ENCODE measurements around the gene FBXW8. TPM values are rescaled to one million over a fixed set of nuclear protein-coding genes. Genes with fewer than 3 reads are reported as not detected.

Gene FBXW8
- total RNA-seq, 2 donors from 2014 or later = 7.9 to 9.0 TPM

GRCh38 chr12:116898669-116899068 is 12.1 kb upstream of the FBXW8 start:
- no peak for TF ChIP-seq CTCF (IDR thresholded peaks at IDR 0.05)
- no peak overlapping the region for H3K4me3 ChIP-seq
- H3K27me3 ChIP-seq = no peaks in the 10 kb centered on the region
- DNase-seq (ENCODE audit: low spot score) = no peak
- no peaks in the 10 kb centered on the region for H3K36me3 ChIP-seq
- H3K9me3 ChIP-seq = no peaks in the 10 kb centered on the region
- H3K4me1 ChIP-seq = no peaks in the 10 kb centered on the region
- H3K27ac ChIP-seq = no peak overlapping the region

GRCh38 chr12:116901612-116902011 is 9.1 kb upstream of the FBXW8 start:
- no peaks in the 10 kb centered on the region for H3K36me3 ChIP-seq
- H3K9me3 ChIP-seq = no peaks in the 10 kb centered on the region
- H3K27ac ChIP-seq = no peak overlapping the region
- H3K27me3 ChIP-seq = no peaks in the 10 kb centered on the region
- no peak overlapping the region for H3K4me3 ChIP-seq
- TF ChIP-seq CTCF (IDR thresholded peaks at IDR 0.05) = no peak
- DNase-seq (ENCODE audit: low spot score) = no peak
- no peaks in the 10 kb centered on the region for H3K4me1 ChIP-seq

GRCh38 chr12:116903818-116904217 is 6.9 kb upstream of the FBXW8 start:
- no peaks in the 10 kb centered on the region for H3K27me3 ChIP-seq
- DNase-seq (ENCODE audit: low spot score) = no peak
- no peaks in the 10 kb centered on the region for H3K36me3 ChIP-seq
- no peak for TF ChIP-seq CTCF (IDR thresholded peaks at IDR 0.05)
- no peak overlapping the region for H3K27ac ChIP-seq
- no peaks in the 10 kb centered on the region for H3K4me1 ChIP-seq
- no peak overlapping the region for H3K4me3 ChIP-seq
- H3K9me3 ChIP-seq = no peaks in the 10 kb centered on the region

GRCh38 chr12:116906285-116906684 is 4.5 kb upstream of the FBXW8 start:
- H3K27me3 ChIP-seq = no peaks in the 10 kb centered on the region
- no peak overlapping the region for H3K27ac ChIP-seq
- DNase-seq (ENCODE audit: low spot score) = no peak
- H3K9me3 ChIP-seq = no peaks in the 10 kb centered on the region
- H3K4me3 ChIP-seq = no peak overlapping the region
- no peak for TF ChIP-seq CTCF (IDR thresholded peaks at IDR 0.05)
- H3K4me1 ChIP-seq = peaks cover 0 to under 1% of the 10 kb centered on the region in 2 donors
- H3K36me3 ChIP-seq = no peaks in the 10 kb centered on the region

- H3K36me3 ChIP-seq = no peaks in the 10 kb centered on the region
- no peaks in the 10 kb centered on the region for H3K27me3 ChIP-seq
- peak overlapping the region; percentile 84 to 96 for H3K4me3 ChIP-seq
- peaks cover 0 to 15% of the 10 kb centered on the region in 2 donors for H3K4me1 ChIP-seq
- no peaks in the 10 kb centered on the region for H3K9me3 ChIP-seq
- TF ChIP-seq CTCF (IDR thresholded peaks at IDR 0.05) = no peak
- DNase-seq (ENCODE audit: low spot score) = no peak
- peak overlapping the region in 1 of 2 donors; percentile 82 for H3K27ac ChIP-seq
These were observed 488 bp upstream of the FBXW8 start for GRCh38 chr12:116910280-116910644.

GRCh38 chr12:116915326-116915725 is 4.6 kb downstream of the FBXW8 start:
- no peak for TF ChIP-seq CTCF (IDR thresholded peaks at IDR 0.05)
- Histone ChIP-seq H3K4me1 (peaks cover 0 to 27% of the 10 kb centered on the region in 2 donors), H3K4me3 (no peak overlapping the region), H3K27ac (no peak overlapping the region), H3K36me3 (no peaks in the 10 kb centered on the region), H3K27me3 (no peaks in the 10 kb centered on the region), H3K9me3 (no peaks in the 10 kb centered on the region)
- no peak for DNase-seq (ENCODE audit: low spot score)

All from right atrium auricular region (tissue), 2 donors.